Hematopoietic multipotent progenitor cell treated with erythropoietin and hydrocortisone succinate and interleukin-3 and kit ligand, for 17 days (in vitro differentiated cells): ENCODE results near the gene NTM.

Experiments
- DNase-seq: peaks from one replicate; pipeline ENCODE4 v3.0.0-alpha.2; 2015; ENCODE audit warnings: low spot score

The NTM gene

DNA sequence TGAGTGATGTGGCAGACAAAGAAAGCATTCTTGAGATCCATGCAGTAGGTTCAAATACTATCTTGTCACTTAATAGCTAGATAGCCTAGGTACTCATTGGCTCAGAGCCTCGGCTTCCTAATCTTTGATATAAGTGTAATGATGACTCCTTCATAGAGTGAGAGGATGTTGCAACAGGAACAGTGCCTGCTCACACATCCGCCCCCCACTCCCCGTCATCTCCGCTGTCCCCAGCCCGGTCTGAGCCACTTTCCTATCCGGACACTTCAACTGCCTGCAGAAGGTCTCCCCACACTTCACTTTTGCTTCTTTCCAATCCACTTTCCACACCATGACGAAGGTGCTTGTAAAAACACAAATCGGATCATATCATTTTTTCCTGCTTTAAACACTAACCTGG is 128.8 kb downstream of the NTM start:
- no peak for DNase-seq

DNA sequence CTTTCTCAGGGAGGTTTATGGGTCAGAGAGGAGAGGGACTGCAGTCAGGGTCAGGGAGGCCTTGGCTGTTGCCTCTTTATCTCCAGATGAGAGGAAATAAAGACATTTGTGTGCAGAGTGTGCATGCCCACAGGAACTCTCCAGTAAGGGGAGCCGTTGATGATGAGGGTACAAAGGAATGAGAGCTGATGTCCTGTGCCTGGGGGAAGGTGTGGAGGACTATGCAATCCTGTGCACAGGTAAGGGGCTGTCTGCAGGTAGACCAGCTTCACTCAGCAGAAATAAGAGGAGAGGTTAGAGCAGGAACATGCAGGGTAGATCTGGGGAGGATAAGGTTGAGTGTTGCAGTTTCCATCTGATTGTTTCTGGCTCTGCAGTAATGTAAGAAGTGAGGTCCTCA is 132.6 kb downstream of the NTM start:
- DNase-seq, result no peak

DNA sequence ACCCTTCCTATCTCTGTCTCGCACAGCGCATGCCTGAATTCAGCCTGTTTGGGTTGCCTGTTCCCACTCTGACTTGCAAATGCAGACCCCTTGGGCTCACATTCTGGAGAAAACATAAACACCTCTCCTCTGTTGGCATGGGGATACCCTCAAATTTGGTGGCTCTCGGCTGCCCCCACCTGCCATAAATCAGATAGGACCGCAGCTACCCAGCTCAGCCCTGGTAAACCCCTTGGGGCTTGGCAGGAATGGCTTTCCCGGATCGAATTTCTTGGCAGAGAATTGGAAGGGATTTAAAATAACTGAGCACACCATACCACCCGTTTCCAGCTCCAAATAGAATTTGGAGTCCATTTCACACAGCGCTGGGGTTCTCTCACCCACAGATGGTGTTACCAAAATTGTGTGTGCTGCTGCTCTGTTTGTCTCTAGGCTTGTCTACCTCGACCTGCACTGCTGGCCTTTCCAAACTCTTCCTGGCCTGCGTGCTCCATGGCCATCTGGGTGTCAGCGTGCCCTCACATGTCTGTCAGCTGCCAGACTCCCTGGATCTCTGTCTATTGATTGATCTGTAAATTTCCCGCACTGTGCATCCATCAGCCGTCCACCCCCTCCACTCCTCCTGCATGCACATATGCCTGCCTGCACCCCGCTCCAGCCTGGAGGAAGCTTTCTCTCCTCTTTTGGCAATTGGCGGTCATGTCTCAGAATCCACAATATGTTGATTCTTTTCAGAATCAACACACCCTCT is 134.0 kb downstream of the NTM start:
- no peak for DNase-seq

DNA sequence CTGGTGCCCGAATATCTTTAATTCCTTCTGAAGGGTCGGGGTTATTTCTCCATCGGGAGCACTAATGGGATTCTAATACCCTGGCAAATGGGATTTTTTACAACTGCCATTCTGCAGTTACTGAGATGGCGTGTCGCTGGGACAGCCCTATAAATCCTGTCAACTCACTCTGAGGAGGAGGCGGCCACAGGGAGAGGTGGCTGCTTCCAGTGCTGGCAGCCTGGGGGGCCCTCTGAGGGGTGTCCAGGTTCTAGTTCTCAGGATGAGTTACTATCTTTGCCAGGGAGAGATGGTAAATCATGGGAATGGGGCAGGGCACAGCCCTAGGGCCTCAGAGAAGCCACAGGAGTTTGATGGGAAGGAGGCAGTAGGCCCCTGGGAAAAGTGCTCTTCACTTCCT is 135.9 kb downstream of the NTM start:
- no peak for DNase-seq

DNA sequence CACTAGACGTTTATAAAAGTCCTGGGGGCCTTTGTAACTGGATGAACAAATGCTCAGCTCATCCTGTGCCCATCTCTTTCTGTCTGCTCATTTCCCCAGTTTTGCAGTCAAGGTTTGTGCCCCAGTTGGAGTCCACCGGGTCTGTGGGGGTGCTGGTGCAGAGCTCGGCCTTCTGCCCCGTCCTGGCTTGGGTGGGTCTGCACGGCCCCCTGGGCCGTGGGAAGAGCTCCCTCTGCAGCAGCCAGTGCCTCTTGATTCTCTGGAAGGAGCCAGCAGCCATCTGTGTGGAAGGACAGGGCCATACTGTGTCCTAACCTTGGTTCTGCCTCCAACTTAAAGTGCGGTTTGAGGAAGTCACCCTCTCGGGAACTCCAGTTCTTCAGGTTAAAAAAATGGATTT is 140.2 kb downstream of the NTM start:
- DNase-seq, result no peak

DNA sequence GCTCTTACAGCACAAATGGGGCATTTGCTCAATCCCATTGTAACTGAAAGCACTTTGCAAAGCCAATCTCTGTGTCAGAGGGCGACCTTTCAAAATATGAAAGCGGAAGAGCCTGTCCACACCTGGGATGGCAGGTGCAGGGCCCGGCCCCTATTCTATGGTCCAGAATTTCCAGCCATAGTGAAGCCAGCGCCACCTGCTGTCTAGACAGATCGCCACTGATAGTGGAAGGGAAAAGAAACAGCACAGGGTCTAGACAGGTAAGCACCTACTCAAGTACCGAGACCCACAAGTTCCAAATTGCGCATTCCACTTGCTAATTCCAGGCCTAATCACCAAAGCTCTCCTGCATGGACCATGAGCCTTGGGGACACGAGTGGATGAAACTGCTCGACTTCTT is 141.4 kb downstream of the NTM start:
- DNase-seq, result no peak

DNA sequence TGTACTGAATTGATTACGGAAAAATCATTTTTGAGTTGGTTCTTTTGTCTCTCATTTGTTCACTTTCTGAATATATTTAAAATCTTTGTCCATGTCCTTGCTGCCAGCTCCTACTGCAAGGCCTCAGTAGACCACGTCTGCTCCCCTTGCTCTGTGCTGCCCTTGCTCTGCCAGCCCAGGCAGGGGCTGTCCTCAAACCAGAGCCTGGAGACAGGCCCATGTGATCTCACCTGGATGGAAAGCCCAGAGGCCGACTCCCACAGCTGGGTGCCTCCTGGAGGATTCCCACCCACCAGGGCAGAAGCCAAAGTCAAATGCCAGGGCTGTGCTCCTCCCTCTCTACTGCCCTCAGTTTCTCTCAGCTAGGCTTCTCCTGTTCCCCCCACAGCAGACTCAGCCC is 141.8 kb downstream of the NTM start:
- DNase-seq, result no peak

DNA sequence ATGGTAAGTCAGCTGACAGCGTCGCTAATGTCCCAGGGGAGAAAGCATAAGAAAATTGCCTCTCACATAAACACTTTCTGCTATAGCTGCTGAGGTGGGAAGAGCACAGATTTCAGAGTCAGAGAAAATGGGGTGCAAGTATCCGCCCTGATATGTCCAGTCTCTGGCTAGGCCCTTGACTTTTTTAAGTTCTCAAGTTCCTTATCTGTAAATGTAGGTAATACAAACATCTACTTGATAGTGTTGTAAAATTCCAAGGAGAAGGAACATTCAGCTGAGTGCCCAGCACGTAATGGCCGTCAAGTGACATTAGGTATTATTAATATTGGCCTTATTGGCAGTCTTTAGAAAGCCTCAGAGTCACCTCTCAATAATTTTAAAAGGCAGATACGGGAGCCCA is 143.6 kb downstream of the NTM start:
- DNase-seq, result no peak

DNA sequence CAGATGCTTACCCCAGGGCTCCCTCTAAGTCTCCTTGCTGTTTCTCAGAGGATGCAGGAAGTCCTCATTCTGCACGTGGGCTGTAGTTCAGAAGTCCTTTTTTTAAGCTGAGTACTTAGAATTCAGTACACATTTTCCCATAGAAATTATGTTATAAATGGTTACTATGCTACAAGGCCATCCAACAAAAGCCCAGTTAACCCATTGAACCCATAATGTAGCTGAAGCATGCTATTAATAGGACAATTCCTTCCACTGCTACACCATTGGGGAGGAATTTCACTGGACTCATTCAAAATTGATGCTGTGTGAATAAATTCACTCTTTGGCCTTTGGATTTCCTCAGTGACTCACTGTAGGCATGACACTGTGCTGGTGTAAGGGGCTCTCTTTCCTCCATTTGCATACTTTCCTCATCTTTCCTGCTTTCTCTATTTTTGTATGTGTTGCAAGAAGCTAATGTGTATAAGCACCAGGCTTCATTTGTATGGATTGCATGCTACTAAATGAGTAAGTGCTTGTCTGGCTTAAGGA is 148.0 kb downstream of the NTM start:
- no peak for DNase-seq

DNA sequence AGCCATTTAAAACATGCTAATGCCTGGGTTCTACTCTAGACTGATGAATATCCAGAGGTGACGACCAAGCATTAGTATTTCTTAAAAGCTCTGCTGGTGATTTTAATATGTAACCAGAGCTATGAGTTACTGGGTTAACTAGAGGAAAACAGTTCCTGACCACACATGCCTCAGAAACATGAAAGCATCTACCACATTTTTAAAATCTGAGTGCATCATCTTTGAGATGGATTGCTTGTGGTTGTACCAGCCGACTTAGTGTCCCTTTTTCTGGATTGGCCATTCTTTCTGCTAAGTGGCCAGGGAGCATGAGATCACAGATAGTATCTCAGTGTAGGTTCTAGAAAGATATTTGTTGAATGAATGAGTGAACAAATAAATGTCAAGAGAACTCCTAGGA is 152.4 kb downstream of the NTM start:
- DNase-seq, result no peak

DNA sequence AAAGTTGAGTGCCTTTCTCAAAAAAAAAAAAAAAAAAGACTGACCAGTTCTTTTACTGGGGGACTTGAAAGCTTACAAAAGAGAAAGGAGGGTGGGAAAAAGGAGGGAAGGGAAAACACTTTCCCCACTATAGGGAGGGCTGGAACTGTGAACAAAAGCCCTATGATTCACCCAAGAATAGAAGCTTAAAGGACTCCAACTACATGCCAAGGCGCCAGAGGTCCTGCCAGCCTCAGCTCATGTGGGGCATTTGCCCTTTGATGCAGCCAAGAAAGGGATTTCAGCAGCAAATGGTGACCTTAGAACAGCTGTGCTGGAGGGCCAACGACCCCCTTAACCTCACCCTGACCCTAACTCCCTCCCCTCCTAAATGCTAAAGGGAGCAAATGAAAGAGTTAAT is 160.0 kb downstream of the NTM start:
- DNase-seq, result no peak

DNA sequence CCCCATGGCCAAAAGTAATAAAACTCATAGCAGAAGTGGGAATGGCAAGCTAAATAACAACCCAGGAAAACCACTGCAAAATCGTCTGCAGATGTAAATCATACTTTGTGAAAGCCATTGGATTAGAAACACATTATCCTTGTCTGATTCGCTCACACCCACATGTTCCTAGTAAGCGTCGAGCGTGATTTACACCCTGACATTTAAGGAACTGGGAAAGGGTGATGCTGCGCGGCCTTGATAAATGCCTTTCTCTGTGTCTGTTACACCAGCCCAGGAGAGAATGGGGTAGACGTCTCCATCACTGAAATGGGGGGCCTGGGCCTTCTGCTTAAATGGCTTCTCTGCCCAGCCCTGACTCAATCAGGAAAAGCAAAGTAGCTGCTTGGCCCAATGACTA is 162.7 kb downstream of the NTM start:
- DNase-seq, result no peak

DNA sequence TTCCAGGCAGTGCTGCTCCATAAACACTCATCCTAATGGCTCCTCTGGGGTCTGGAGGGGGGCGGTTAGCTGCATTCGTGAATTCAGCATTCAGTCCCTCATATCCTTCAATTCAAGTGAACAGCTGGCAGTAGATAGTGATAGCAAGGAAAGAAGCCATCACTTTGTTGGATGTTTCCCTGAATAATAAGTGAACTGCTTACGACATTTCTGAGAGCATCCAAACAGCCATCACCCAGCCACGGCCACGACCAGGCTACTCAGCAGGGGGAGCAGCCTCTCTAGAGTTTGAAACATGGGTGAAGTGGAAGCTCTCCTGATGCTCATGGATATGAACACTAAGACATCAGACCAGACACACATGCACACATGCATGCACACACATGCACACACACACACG is 163.6 kb downstream of the NTM start:
- no peak for DNase-seq

DNA sequence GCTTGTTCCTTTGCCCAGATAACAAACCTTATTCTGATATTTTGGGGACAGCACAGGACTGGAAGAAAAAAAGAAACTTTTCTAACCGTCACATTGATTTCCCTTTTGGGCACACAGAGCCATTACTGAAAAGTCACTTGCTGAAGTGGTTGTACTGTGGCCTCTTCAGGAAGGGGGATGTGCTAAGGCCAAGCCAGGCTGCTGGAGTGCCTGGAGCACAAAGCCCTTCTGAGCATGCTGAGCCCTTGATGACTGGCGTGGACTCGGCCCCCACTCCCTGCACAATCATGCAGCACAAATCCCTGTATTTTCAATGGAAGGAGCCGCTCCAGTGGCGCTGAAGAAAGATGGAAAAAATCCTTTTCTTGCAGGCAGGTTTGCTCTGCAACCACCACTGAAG is 164.2 kb downstream of the NTM start:
- no peak for DNase-seq

DNA sequence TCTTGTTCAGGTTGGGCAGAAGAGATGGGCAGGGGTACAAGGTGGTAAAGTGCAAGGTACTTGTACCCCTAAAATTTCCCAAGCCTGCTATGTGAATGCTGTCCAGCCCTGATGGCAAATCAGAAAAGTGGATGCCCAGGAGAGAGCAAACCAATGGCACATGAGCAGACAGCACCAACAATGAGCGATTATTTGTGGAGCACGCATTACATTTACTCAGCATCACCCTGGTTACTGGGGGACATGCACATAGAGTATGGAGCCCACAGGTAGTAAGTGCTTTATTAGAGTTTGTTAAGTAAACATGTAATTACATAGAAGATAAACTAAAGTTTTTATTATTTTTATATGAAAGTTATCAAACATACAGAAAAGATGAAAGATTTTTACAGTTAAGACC is 165.7 kb downstream of the NTM start:
- DNase-seq, result no peak

DNA sequence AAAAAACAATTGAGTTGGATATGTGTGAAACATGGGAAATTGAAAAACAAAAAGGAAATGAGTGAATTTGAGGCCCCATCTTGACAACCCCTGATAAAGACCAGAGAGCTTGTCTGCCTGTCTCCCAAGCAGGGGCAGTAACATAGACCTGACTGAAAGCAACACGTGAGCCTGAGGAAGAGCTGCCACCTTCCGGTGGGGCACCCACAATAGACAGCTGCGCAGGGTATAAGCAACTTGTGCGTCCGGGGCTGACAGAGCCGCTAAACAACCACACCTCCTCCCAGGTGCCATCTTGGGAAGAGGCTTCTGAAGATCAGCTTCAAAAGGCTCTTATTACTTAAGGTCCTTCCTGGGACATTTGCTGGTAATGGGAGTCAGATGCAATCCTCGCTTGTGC is 166.8 kb downstream of the NTM start:
- DNase-seq, result no peak

DNA sequence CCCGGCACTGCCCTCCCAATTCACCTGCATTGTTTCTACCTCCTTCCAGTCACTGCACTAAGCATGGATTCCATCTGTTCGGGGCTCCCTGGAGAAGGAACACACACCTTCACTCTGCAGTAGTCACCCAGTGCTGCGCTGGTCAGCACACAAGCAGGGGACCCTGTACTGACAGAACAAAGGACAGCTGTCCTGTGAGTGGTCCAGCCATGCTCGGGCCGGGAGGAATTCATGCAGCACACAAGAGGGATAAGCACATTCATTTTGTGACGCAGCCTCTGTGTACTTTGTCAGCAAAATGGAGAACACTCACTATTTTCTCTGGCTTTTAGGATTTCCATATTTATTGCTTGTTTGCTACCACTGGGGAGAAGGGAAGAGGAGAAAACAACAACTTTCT is 167.3 kb downstream of the NTM start:
- DNase-seq, result no peak

DNA sequence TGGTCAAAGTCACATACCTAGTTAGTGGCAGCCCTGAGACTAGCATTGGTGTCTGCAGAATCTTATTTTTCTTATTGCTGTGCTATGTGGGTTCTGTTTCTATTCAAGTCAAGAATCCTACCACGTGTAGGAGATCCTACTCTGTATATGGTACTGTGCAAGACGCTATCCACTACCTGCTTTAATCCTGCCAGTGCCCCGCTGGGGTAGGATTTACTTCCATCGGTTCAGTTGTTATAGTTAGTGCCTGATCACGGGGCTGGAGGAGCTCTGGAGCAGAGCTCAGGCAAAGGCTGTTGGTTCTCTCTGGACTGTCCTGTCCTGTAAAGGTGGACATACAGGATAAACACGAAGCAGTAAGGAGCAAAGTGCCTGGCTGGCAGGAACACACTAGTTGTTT is 167.9 kb downstream of the NTM start:
- no peak for DNase-seq

DNA sequence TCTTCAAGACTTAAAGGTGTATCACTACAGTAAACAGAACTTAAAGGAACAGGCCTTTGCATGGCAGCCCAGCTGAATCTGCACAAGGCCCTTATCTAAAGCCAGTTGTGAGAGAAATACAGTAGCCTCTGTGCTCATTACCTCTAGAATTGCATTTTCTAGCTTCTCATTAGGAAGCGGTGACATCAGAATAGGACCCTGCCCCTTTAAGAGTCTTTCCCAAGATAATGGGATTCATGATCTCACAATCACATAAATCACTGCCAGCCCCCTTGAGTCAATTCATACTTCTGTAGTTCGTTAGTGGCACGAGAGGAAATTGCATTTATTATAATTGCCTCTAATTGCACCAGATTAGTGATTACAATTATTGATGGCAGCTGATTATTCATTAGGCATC is 170.3 kb downstream of the NTM start:
- DNase-seq, result no peak

DNA sequence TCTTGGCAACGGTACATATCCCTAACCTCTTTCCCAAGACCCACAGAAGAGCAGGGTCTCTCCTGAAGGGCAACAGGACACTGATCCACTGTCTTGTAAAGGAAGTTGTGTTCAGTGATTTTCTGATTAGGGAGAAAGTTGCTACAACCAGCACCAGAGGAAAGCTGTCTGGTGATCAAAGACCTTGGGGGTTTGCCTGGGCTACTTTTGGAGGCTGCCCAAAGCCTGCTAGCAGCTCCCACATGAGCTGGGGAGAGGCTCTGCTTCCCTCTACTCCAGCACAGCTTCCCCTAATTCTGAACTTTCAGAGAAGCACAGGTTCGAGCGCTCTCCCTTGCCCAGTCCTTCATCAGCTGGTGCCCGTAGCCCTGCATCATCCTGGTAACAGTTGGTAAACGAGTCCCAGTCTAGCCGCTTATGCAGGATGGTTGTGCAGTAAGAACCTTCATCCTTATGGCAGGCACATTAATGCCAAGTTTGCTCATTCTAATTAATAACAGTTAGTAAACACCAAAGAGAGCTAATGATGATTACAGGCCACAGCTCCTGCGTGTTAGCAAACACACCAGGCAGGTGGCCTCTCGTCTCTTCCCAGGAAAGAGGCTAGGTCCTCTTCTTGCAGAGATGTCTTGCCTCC is 173.1 kb downstream of the NTM start:
- no peak for DNase-seq

DNA sequence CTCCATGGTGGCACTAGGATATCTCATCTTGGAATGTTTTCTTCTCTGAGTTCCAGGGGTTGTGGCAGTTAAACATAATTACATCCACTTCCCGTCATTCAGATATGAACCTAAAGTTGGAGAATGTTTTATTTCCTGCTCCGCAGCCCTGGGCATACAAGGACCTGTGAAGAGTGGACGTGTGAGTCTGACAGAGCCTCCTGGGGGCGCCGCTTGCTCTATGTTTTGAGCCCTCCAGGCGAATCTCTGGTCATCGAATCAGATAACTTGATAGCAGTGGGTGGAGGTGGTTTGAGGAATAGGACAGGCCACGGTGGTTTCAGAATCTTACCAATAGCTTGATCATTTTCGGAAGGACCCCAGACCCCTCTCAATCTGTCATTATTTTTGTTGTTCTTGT is 174.2 kb downstream of the NTM start:
- DNase-seq, result no peak

DNA sequence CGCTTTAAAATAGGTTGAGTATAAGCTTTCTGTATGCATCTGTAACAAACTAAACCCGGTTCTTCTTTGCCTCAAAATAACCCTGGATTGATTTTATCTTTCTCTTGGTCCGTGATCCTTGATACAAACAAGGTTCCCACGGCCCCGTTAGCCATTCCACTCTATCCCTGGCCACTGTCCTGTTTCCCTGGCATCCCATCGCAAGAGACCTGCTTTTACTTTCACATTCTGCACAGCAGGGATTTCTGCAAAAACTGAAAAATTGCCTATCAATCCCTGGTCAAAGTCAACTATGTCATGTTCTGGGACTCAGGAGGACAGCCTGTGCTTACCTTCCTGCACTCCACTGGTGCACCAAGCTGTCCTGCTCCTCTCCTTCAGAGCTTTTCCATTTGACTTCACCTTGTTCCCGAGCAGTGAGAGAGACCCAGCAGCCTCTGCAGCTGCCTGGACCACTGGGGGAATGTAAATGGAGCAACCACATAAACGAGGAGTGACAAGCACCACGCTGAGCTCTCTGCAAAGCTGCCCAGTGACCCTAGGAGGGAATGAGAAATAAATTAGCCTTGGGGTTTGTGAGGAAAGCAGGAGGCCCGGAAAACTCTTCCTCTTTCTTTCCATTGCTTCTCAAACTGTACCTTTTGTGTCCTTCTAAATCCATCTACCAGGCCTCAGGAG is 175.9 kb downstream of the NTM start:
- DNase-seq, result no peak

DNA sequence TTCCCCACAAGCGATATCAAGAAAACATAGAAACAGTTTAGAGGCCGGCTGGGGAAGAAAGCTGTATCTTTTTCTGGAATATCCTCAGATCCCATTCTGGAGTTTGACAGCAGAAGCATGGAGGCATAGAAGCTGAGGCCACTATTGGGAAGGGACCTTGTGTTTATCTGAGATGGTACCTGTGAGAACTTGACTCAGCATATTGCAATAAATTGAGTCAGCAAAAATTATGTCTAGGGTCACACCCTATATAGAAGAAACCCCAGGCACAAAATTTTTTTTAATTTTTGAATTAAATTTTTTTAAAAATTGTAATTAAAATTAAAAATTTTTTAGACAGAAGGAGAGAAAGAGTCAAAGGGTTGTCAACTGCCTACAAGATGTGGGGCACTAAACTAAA is 178.7 kb downstream of the NTM start:
- no peak for DNase-seq
